Liver (tissue), 9 donors: ENCODE data around the gene RASEF. TPM values are rescaled to one million over a fixed set of nuclear protein-coding genes. Genes with fewer than 3 reads are reported as not detected.

Source experiments
- DNase-seq: peaks from one replicate; pipeline ENCODE4 v3.0.0-alpha.2; 2017; ENCODE audit warnings: low spot score
- H3K27ac ChIP-seq, 2 donors: one replicate each; pipeline ENCODE4 v1.7.0; 2013; ENCODE audit warnings: inconsistent platforms in 2 of 2, low read length in 2 of 2, control low read depth in 1 of 2, low read depth in 1 of 2, mild to moderate bottlenecking in 1 of 2
- H3K27me3 ChIP-seq, 4 donors: one replicate each; pipeline versions ENCODE4 v1.6.1 to v1.7.0; 2013; ENCODE audit warnings: low read length in 3 of 4, inconsistent platforms in 1 of 4, mild to moderate bottlenecking in 1 of 4, moderate library complexity in 1 of 4; ENCODE audit not compliant: control insufficient read depth in 4 of 4, insufficient read depth in 4 of 4
- H3K36me3 ChIP-seq, 4 donors: one replicate each; pipeline versions ENCODE4 v1.6.1 to v1.7.0; 2013; ENCODE audit warnings: low read length in 3 of 4, mild to moderate bottlenecking in 3 of 4, low read depth in 1 of 4, moderate library complexity in 1 of 4; ENCODE audit not compliant: control insufficient read depth in 4 of 4, insufficient read depth in 3 of 4
- H3K4me1 ChIP-seq, 4 donors: one replicate each; pipeline versions ENCODE4 v1.6.1 to v1.7.0; 2013; ENCODE audit warnings: low read length in 3 of 4, mild to moderate bottlenecking in 3 of 4, moderate library complexity in 1 of 4; ENCODE audit not compliant: control insufficient read depth in 4 of 4, insufficient read depth in 4 of 4
- H3K4me3 ChIP-seq, 3 donors: one replicate each; pipeline versions ENCODE4 v1.6.1 to v1.7.0; 2013; ENCODE audit warnings: low read length in 3 of 3, control low read depth in 1 of 3, low read depth in 1 of 3, mild to moderate bottlenecking in 1 of 3
- H3K9ac ChIP-seq, 2 donors: one replicate each; pipeline ENCODE4 v1.7.0; 2013; ENCODE audit warnings: low read length in 2 of 2, mild to moderate bottlenecking in 2 of 2, moderate library complexity in 2 of 2, control low read depth in 1 of 2, low read depth in 1 of 2
- H3K9me3 ChIP-seq, 4 donors: one replicate each; pipeline versions ENCODE4 v1.6.1 to v1.7.0; 2013; ENCODE audit warnings: low read length in 3 of 4; ENCODE audit not compliant: control insufficient read depth in 4 of 4
- EGR1 ChIP-seq, 2 donors: IDR thresholded peaks; 2 replicates each; pipeline ENCODE4 v1.6.1; 2016 to 2018; ENCODE audit warnings: antibody characterized with exemption in 2 of 2, low read depth in 2 of 2
- FOXA1 ChIP-seq: IDR thresholded peaks from 2 replicates; pipeline ENCODE4 v1.6.1; 2016; ENCODE audit warnings: antibody characterized with exemption
- FOXA2 ChIP-seq: IDR thresholded peaks from 2 replicates; pipeline ENCODE4 v1.6.1; 2016; ENCODE audit warnings: antibody characterized with exemption
- GABPA ChIP-seq, 2 donors: IDR thresholded peaks in 1 of 2; conservative IDR thresholded peaks in 1 of 2; 2 replicates each; pipeline ENCODE4 v1.6.1; 2016; ENCODE audit warnings: antibody characterized with exemption in 2 of 2, mild to moderate bottlenecking in 1 of 2, moderate library complexity in 1 of 2
- HNF4A ChIP-seq, 2 donors: conservative IDR thresholded peaks; 2 replicates each; pipeline ENCODE4 v1.6.1; 2016; ENCODE audit warnings: antibody characterized with exemption in 2 of 2, mild to moderate bottlenecking in 2 of 2
- HNF4G ChIP-seq: IDR thresholded peaks from 2 replicates; pipeline ENCODE4 v1.6.1; 2016; ENCODE audit warnings: antibody characterized with exemption
- JUND ChIP-seq, 2 donors: IDR thresholded peaks; 2 replicates each; pipeline ENCODE4 v1.6.1; 2016; ENCODE audit warnings: antibody characterized with exemption in 2 of 2
- NR2F2 ChIP-seq: IDR thresholded peaks from 2 replicates; pipeline ENCODE4 v1.6.1; 2016; ENCODE audit warnings: antibody characterized with exemption
- RAD21 ChIP-seq, 2 donors: IDR thresholded peaks; 2 replicates each; pipeline ENCODE4 v1.6.1; 2016; ENCODE audit warnings: antibody characterized with exemption in 2 of 2, mild to moderate bottlenecking in 2 of 2
- RXRA ChIP-seq, 2 donors: IDR thresholded peaks; 2 replicates each; pipeline ENCODE4 v1.6.1; 2017 to 2018; ENCODE audit warnings: antibody characterized with exemption in 2 of 2, mild to moderate bottlenecking in 1 of 2
- SP1 ChIP-seq: IDR thresholded peaks from 2 replicates; pipeline ENCODE4 v1.6.1; 2018; ENCODE audit warnings: antibody characterized with exemption, mild to moderate bottlenecking
- TAF1 ChIP-seq: conservative IDR thresholded peaks from 2 replicates; pipeline ENCODE4 v1.6.1; 2016; ENCODE audit warnings: antibody characterized with exemption, mild to moderate bottlenecking
- YY1 ChIP-seq: IDR thresholded peaks from 2 replicates; pipeline ENCODE4 v1.6.1; 2016; ENCODE audit warnings: antibody characterized with exemption, mild to moderate bottlenecking
- WGBS: extraction: QIAGEN DNeasy Blood & Tissue Kit; methylation state at CpG from one replicate; pipeline ENCODE4 v1.1.7; 2013; 5-methylcytosine and 5-hydroxymethylcytosine counted together
- polyA plus RNA-seq, 2 donors: library from polyadenylated mRNA; stranded (reverse) in 1 of 2; unstranded in 1 of 2; fragments of 200-250 nt in 1 of 2; fragments of >200 nt in 1 of 2; fragmentation: Nextera tagmentation in 1 of 2; extraction: Ambion mirVana in 1 of 2; gene quantifications; one replicate each; pipeline versions ENCODE4 v1.2.1 to v1.2.3, GENCODE V29; 2013 to 2015
- total RNA-seq, 2 donors: library from RNA; depleted of rRNA; stranded (reverse); fragments of >200 nt; gene quantifications; one replicate each; pipeline ENCODE4 v1.2.3, GENCODE V29; 2014
- TF ChIP-seq, protein P1 (sequence below): IDR thresholded peaks from 2 replicates; pipeline ENCODE4 v1.6.1; 2016; ENCODE audit warnings: antibody characterized with exemption
- TF ChIP-seq, protein P2 (sequence below): IDR thresholded peaks from 2 replicates; pipeline ENCODE4 v1.6.1; 2016; ENCODE audit warnings: antibody characterized with exemption
- TF ChIP-seq, protein P3 (sequence below): IDR thresholded peaks from 2 replicates; pipeline ENCODE4 v1.6.1; 2016; ENCODE audit warnings: antibody characterized with exemption
- TF ChIP-seq, protein P4 (sequence below): IDR thresholded peaks from 2 replicates; pipeline ENCODE4 v1.6.1; 2016; ENCODE audit warnings: antibody characterized with exemption, mild to moderate bottlenecking
- TF ChIP-seq, protein P5 (sequence below): fragments of 150-350 bp; IDR thresholded peaks from 2 replicates; pipeline ENCODE4 v1.5.1; 2017; ENCODE audit warnings: improper control_type of control experiment, low read depth, low read length; ENCODE audit not compliant: missing input control
- donor health status: healthy.
- donor health status: healthy.
- donor health status: healthy.
- donor health status: healthy.
- donor health status: healthy.

The RASEF gene
- total and polyA plus RNA-seq, 4 donors, result 0.14 to 1.5 (median 0.39) TPM

DNA sequence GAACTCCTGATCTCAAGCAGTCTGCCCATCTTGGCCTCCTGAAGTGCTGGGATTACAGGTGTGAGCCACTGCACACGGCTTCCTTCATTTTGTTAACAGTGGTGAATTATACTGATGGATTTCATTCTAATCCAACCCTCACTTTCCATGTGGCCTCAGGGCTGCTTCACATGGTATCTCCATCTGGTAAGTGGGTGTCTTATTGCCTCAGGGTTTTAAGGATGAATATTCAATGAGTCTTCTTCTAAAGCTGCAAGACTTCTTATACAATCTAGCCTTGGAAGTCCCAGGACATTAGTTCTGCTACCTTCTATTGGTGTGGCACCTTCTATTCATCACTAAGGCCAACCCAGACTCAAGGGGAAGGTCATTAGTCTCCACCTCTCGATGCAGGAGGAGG, 8.7 kb upstream of the RASEF start:
- Histone ChIP-seq H3K9me3 (no peaks in the 10 kb centered on the region), H3K4me3 (no peak overlapping the region), H3K27ac (no peak overlapping the region), H3K36me3 (no peaks in the 10 kb centered on the region), H3K9ac (no peak overlapping the region), H3K27me3 (no peaks in the 10 kb centered on the region), H3K4me1 (no peaks in the 10 kb centered on the region)
- DNase-seq, result no peak
- WGBS, result 86% methylated on average over 2 of the region's 2 CpGs
- TF ChIP-seq NR2F2 (no peak), RAD21 (IDR thresholded peaks at IDR 0.05) (no peak), JUND (IDR thresholded peaks at IDR 0.05) (no peak), GABPA (IDR thresholded peaks at IDR 0.05 in 1 of 2, conservative IDR thresholded peaks at IDR 0.05 in 1 of 2) (no peak)
- TF ChIP-seq, protein P1, sequence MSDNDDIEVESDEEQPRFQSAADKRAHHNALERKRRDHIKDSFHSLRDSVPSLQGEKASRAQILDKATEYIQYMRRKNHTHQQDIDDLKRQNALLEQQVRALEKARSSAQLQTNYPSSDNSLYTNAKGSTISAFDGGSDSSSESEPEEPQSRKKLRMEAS, result no peak
- TF ChIP-seq, protein P2, sequence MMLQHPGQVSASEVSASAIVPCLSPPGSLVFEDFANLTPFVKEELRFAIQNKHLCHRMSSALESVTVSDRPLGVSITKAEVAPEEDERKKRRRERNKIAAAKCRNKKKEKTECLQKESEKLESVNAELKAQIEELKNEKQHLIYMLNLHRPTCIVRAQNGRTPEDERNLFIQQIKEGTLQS, result no peak

DNA sequence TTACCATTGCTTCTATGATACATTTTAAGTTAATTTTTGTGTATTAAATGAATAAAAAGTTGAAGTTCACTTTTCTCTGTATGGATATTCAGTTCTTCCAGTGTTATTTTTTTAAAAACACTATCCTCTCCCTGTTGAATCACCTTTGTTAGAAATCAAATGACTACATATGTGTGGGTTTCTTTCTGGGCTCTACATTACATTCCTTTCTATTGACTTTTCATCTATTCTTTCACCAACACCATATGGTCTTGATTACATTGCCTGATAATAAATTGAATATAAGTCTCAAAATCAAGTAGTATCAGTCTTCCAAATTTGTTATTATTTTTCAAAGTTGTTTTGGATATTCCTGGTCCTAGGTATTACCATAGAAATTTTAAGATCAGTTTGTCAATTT, 7.3 kb upstream of the RASEF start:
- no peaks in the 10 kb centered on the region for H3K27me3 ChIP-seq
- no peak for DNase-seq
- TF ChIP-seq, protein P3, sequence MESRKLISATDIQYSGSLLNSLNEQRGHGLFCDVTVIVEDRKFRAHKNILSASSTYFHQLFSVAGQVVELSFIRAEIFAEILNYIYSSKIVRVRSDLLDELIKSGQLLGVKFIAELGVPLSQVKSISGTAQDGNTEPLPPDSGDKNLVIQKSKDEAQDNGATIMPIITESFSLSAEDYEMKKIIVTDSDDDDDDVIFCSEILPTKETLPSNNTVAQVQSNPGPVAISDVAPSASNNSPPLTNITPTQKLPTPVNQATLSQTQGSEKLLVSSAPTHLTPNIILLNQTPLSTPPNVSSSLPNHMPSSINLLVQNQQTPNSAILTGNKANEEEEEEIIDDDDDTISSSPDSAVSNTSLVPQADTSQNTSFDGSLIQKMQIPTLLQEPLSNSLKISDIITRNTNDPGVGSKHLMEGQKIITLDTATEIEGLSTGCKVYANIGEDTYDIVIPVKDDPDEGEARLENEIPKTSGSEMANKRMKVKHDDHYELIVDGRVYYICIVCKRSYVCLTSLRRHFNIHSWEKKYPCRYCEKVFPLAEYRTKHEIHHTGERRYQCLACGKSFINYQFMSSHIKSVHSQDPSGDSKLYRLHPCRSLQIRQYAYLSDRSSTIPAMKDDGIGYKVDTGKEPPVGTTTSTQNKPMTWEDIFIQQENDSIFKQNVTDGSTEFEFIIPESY, result no peak
- no peak for TF ChIP-seq NR2F2
- TF ChIP-seq YY1, result no peak
- TF ChIP-seq FOXA1, result no peak
- TF ChIP-seq RAD21 (IDR thresholded peaks at IDR 0.05), result no peak
- no peak for TF ChIP-seq RXRA (IDR thresholded peaks at IDR 0.05)
- no peak for TF ChIP-seq SP1
- TF ChIP-seq, protein P4, sequence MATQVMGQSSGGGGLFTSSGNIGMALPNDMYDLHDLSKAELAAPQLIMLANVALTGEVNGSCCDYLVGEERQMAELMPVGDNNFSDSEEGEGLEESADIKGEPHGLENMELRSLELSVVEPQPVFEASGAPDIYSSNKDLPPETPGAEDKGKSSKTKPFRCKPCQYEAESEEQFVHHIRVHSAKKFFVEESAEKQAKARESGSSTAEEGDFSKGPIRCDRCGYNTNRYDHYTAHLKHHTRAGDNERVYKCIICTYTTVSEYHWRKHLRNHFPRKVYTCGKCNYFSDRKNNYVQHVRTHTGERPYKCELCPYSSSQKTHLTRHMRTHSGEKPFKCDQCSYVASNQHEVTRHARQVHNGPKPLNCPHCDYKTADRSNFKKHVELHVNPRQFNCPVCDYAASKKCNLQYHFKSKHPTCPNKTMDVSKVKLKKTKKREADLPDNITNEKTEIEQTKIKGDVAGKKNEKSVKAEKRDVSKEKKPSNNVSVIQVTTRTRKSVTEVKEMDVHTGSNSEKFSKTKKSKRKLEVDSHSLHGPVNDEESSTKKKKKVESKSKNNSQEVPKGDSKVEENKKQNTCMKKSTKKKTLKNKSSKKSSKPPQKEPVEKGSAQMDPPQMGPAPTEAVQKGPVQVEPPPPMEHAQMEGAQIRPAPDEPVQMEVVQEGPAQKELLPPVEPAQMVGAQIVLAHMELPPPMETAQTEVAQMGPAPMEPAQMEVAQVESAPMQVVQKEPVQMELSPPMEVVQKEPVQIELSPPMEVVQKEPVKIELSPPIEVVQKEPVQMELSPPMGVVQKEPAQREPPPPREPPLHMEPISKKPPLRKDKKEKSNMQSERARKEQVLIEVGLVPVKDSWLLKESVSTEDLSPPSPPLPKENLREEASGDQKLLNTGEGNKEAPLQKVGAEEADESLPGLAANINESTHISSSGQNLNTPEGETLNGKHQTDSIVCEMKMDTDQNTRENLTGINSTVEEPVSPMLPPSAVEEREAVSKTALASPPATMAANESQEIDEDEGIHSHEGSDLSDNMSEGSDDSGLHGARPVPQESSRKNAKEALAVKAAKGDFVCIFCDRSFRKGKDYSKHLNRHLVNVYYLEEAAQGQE, result no peak
- no peak for TF ChIP-seq JUND (IDR thresholded peaks at IDR 0.05)
- TF ChIP-seq, protein P2, result no peak
- TF ChIP-seq HNF4G, result no peak
- no peak for TF ChIP-seq GABPA (IDR thresholded peaks at IDR 0.05 in 1 of 2, conservative IDR thresholded peaks at IDR 0.05 in 1 of 2)
- no peak for TF ChIP-seq FOXA2
- TF ChIP-seq EGR1 (IDR thresholded peaks at IDR 0.05; ENCODE audit: low read depth in 2 of 2), result no peak
- no peak for TF ChIP-seq HNF4A (conservative IDR thresholded peaks at IDR 0.05)
- TF ChIP-seq, protein P5, sequence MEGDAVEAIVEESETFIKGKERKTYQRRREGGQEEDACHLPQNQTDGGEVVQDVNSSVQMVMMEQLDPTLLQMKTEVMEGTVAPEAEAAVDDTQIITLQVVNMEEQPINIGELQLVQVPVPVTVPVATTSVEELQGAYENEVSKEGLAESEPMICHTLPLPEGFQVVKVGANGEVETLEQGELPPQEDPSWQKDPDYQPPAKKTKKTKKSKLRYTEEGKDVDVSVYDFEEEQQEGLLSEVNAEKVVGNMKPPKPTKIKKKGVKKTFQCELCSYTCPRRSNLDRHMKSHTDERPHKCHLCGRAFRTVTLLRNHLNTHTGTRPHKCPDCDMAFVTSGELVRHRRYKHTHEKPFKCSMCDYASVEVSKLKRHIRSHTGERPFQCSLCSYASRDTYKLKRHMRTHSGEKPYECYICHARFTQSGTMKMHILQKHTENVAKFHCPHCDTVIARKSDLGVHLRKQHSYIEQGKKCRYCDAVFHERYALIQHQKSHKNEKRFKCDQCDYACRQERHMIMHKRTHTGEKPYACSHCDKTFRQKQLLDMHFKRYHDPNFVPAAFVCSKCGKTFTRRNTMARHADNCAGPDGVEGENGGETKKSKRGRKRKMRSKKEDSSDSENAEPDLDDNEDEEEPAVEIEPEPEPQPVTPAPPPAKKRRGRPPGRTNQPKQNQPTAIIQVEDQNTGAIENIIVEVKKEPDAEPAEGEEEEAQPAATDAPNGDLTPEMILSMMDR, result no peak
- TF ChIP-seq, protein P1, result no peak
- no peak for TF ChIP-seq TAF1
- H3K36me3 ChIP-seq, result no peaks in the 10 kb centered on the region
- no peak overlapping the region for H3K9ac ChIP-seq
- H3K27ac ChIP-seq, result no peak overlapping the region
- no peak overlapping the region for H3K4me3 ChIP-seq
- H3K4me1 ChIP-seq, result no peaks in the 10 kb centered on the region
- no peaks in the 10 kb centered on the region for H3K9me3 ChIP-seq
